CD4-positive, alpha-beta T cell (primary cell): ENCODE results near the gene F2RL2. TPM values are rescaled to one million over a fixed set of nuclear protein-coding genes. Genes with fewer than 3 reads are reported as not detected.

Experiments
- ATAC-seq: fragments of 200-7000 bp; cut with Tn5 transposase; one replicate; pipeline ENCODE4 v1.10.0; 2022; ENCODE audit warnings: mild to moderate bottlenecking; ENCODE audit not compliant: poor library complexity
- CTCF ChIA-PET: fragments of 350-600 bp; sonication (Branson Sonifier 250); formaldehyde crosslinking; loops from one replicate; lab custom pipeline; 2021; ENCODE audit warnings: antibody characterized with exemption, inconsistent platforms; lab: Charles Lee
- POLR2A ChIA-PET: fragments of 350-600 bp; sonication (Branson Sonifier 250); formaldehyde crosslinking; loops from one replicate; lab custom pipeline; 2021; ENCODE audit warnings: antibody characterized with exemption, inconsistent platforms; lab: Charles Lee
- DNase-seq, 14 experiments: peaks; one replicate each; pipeline ENCODE4 v3.0.0-alpha.2; 2013 to 2020; ENCODE audit warnings: mixed read lengths in 2 of 14
- H3K27ac ChIP-seq, 2 donors: one replicate each; pipeline versions ENCODE4 v1.5.1 to v1.7.0; 2013; ENCODE audit warnings: low read length in 2 of 2, low read depth in 1 of 2, mild to moderate bottlenecking in 1 of 2
- H3K27me3 ChIP-seq, 2 experiments: 1 replicate in 1 of 2; 2 replicates in 1 of 2; pipeline versions ENCODE4 v1.6.1 to v1.7.0; 2013; ENCODE audit warnings: low read length in 2 of 2, control low read depth in 1 of 2, mild to moderate bottlenecking in 1 of 2, moderate library complexity in 1 of 2; ENCODE audit not compliant: insufficient read depth in 2 of 2, control insufficient read depth in 1 of 2
- H3K36me3 ChIP-seq: one replicate; pipeline ENCODE4 v1.6.1; 2013; ENCODE audit warnings: low read length, control low read depth; ENCODE audit not compliant: insufficient read depth
- H3K4me1 ChIP-seq: one replicate; pipeline ENCODE4 v1.6.1; 2013; ENCODE audit warnings: low read length, control low read depth; ENCODE audit not compliant: insufficient read depth
- H3K4me3 ChIP-seq: one replicate; pipeline ENCODE4 v1.5.1; 2013; ENCODE audit warnings: mild to moderate bottlenecking, low read length, moderate library complexity
- H3K9me3 ChIP-seq, 2 experiments: 1 replicate in 1 of 2; 2 replicates in 1 of 2; pipeline versions ENCODE4 v1.6.1 to v1.7.0; 2013; ENCODE audit warnings: low read length in 2 of 2, mild to moderate bottlenecking in 2 of 2, control low read depth in 1 of 2, moderate library complexity in 1 of 2; ENCODE audit not compliant: control insufficient read depth in 1 of 2, insufficient read depth in 1 of 2
- H3K27ac Mint-ChIP-seq: one replicate; pipeline ENCODE4 v1.8.0; 2020; ENCODE audit warnings: mixed read lengths
- H3K27me3 Mint-ChIP-seq: one replicate; pipeline ENCODE4 v1.8.0; 2021; ENCODE audit warnings: mixed read lengths
- H3K36me3 Mint-ChIP-seq: one replicate; pipeline ENCODE4 v1.8.0; 2021; ENCODE audit warnings: low read depth, mixed read lengths
- H3K4me1 Mint-ChIP-seq: one replicate; pipeline ENCODE4 v1.8.0; 2021; ENCODE audit warnings: low read depth, mixed read lengths
- H3K4me3 Mint-ChIP-seq: one replicate; pipeline ENCODE4 v1.8.0; 2020; ENCODE audit warnings: mild to moderate bottlenecking, mixed read lengths
- H3K9me3 Mint-ChIP-seq: one replicate; pipeline ENCODE4 v1.8.0; 2020; ENCODE audit warnings: mixed read lengths
- CTCF ChIP-seq: fragments of 200-600 bp; IDR thresholded peaks from one replicate; pipeline ENCODE4 v1.8.0; 2022; ENCODE audit warnings: antibody characterized with exemption, mild to moderate bottlenecking
- intact Hi-C, 2 experiments: fragments of 100-400 bp; cut with DNase I in 1 of 2; cut with micrococcal nuclease in 1 of 2; formaldehyde crosslinking; loops; one replicate each; pipeline versions ENCODE4 v1.15.1 to v1.9.0; 2023 to 2025; cut with DNase I, micrococcal nuclease
- total RNA-seq, 174 experiments: library from RNA in 2 of 174; stranded (reverse) in 2 of 174; gene quantifications; one replicate each; pipeline ENCODE4 v1.2.3 and lab custom pipeline; 2021 to 2026

The F2RL2 gene
- total RNA-seq, 2 experiments from 2014 or later, result not detected

- Mint-ChIP-seq H3K27ac (no peak overlapping the region), H3K36me3 (peaks cover 95% of the 10 kb centered on the region), H3K4me3 (no peak overlapping the region), H3K9me3 (no peaks in the 10 kb centered on the region), H3K4me1 (no peaks in the 10 kb centered on the region), H3K27me3 (no peaks in the 10 kb centered on the region)
- Histone ChIP-seq H3K27ac (no peak overlapping the region), H3K27me3 (no peaks in the 10 kb centered on the region), H3K4me3 (no peak overlapping the region), H3K4me1 (no peaks in the 10 kb centered on the region), H3K36me3 (peaks cover 70% of the 10 kb centered on the region), H3K9me3 (no peaks in the 10 kb centered on the region)
- CTCF ChIA-PET, result no interaction called here
- DNase-seq (no peak), ATAC-seq (no peak)
- intact Hi-C loops, result no loop called here
- TF ChIP-seq CTCF, result no peak
- POLR2A ChIA-PET, result no interaction called here
These were observed 34.6 kb upstream of the F2RL2 start for GRCh38 chr5:76657683-76658311.

GRCh38 chr5:76657091-76657490 is 33.9 kb upstream of the F2RL2 start:
- H3K36me3 Mint-ChIP-seq, result peaks cover 95% of the 10 kb centered on the region
- POLR2A ChIA-PET, result no interaction called here

GRCh38 chr5:76652809-76653414 is 29.7 kb upstream of the F2RL2 start:
- no peak overlapping the region for H3K4me3 Mint-ChIP-seq
- TF ChIP-seq CTCF, result no peak
- peaks cover 98% of the 10 kb centered on the region for H3K36me3 Mint-ChIP-seq
- no peak overlapping the region for H3K27ac Mint-ChIP-seq
- Histone ChIP-seq H3K4me1 (no peaks in the 10 kb centered on the region), H3K27ac (no peak overlapping the region), H3K27me3 (no peaks in the 10 kb centered on the region), H3K36me3 (peaks cover 70% of the 10 kb centered on the region), H3K4me3 (no peak overlapping the region), H3K9me3 (peaks cover 6 to 12% of the 10 kb centered on the region in 2 experiments)
- H3K27me3 Mint-ChIP-seq, result no peaks in the 10 kb centered on the region
- ATAC-seq, result no peak
- POLR2A ChIA-PET, result no interaction called here
- peaks cover 8% of the 10 kb centered on the region for H3K9me3 Mint-ChIP-seq
- no peak for DNase-seq
- H3K4me1 Mint-ChIP-seq, result no peaks in the 10 kb centered on the region
- CTCF ChIA-PET, result interaction anchor here (1.1 to 1.4 kb wide), 2 partner anchors 16 to 51 kb away, joined by 3 read pairs; no protein-coding TSS in a partner anchor
- intact Hi-C loops, result no loop called here

More at GRCh38 chr5:76657091-76657490, 33.9 kb upstream of the F2RL2 start:
- Mint-ChIP-seq H3K9me3 (no peaks in the 10 kb centered on the region), H3K27ac (no peak overlapping the region), H3K4me1 (no peaks in the 10 kb centered on the region), H3K4me3 (no peak overlapping the region), H3K27me3 (no peaks in the 10 kb centered on the region)
- CTCF ChIA-PET, result no interaction called here
- Histone ChIP-seq H3K9me3 (no peaks in the 10 kb centered on the region), H3K27me3 (no peaks in the 10 kb centered on the region), H3K4me1 (no peaks in the 10 kb centered on the region), H3K4me3 (no peak overlapping the region), H3K27ac (no peak overlapping the region), H3K36me3 (peaks cover 74% of the 10 kb centered on the region)
- intact Hi-C loops, result no loop called here
- ATAC-seq (no peak), DNase-seq (no peak)
- no peak for TF ChIP-seq CTCF
